Psoas muscle (tissue), 8 donors: Measurements from ENCODE around the gene CRACR2A. TPM values are rescaled to one million over a fixed set of nuclear protein-coding genes. Genes with fewer than 3 reads are reported as not detected.

Experiments
- ATAC-seq, 4 donors: fragments of 200-7000 bp; cut with Tn5 transposase; one replicate each; pipeline ENCODE4 v1.9.1; 2020; ENCODE audit warnings: moderate library complexity in 3 of 4, mild to moderate bottlenecking in 2 of 4
- DNase-seq, 2 donors: peaks; one replicate each; pipeline ENCODE4 v3.0.0-alpha.2; 2020
- H3K27ac ChIP-seq: fragments of 200-600 bp; one replicate; pipeline ENCODE4 v1.8.0; 2022
- H3K27me3 ChIP-seq, 3 donors: fragments of 200-600 bp in 1 of 3; one replicate each; pipeline versions ENCODE4 v1.6.1 to v1.8.0; 2013 to 2022; ENCODE audit warnings: low read length in 2 of 3, mild to moderate bottlenecking in 2 of 3, moderate library complexity in 1 of 3; ENCODE audit not compliant: insufficient read depth in 3 of 3
- H3K36me3 ChIP-seq, 2 donors: fragments of 200-600 bp in 1 of 2; one replicate each; pipeline versions ENCODE4 v1.6.1 to v1.8.0; 2013 to 2022; ENCODE audit warnings: low read depth in 1 of 2, mild to moderate bottlenecking in 1 of 2, moderate library complexity in 1 of 2; ENCODE audit not compliant: insufficient read depth in 1 of 2
- H3K4me1 ChIP-seq: fragments of 200-600 bp; one replicate; pipeline ENCODE4 v1.8.0; 2022
- H3K4me3 ChIP-seq: fragments of 200-600 bp; one replicate; pipeline ENCODE4 v1.8.0; 2022; ENCODE audit warnings: mild to moderate bottlenecking
- H3K9me3 ChIP-seq: fragments of 200-600 bp; one replicate; pipeline ENCODE4 v1.8.0; 2022
- WGBS, 3 donors: extraction: QIAGEN DNeasy Blood & Tissue Kit; methylation state at CpG; one replicate each; pipeline versions ENCODE4 v1.1.6 to v1.1.7; 2013; 5-methylcytosine and 5-hydroxymethylcytosine counted together
- intact Hi-C, 2 donors: fragments of 100-400 bp; cut with DNase I; formaldehyde crosslinking; loops; one replicate each; pipeline versions ENCODE4 v1.11.0 to v1.14.2; 2022
- polyA plus RNA-seq, 3 donors: library from polyadenylated mRNA; stranded (reverse); fragments of 200-250 nt; gene quantifications; one replicate each; pipeline ENCODE4 v1.2.3, GENCODE V29; 2013
- total RNA-seq, 4 donors: library from RNA; stranded (reverse); fragmentation: NEBNext Ultra II Directional in 2 of 4; extraction: Animal tissue kit (Norgen Biotek cat#: 25700) in 2 of 4; gene quantifications; one replicate each; pipeline versions ENCODE4 v1.2.1 to v1.2.4, GENCODE V29; 2021 to 2023
- TF ChIP-seq, protein P1 (sequence below): fragments of 200-600 bp; IDR thresholded peaks from one replicate; pipeline ENCODE4 v1.8.0; 2022; ENCODE audit warnings: antibody characterized with exemption
- donor health status: healthy with polysubstance abuse.
- donor health status: DM: no; HTN: no; CAD: no; lungs with moderate emphysema.
- donor health status: Bipolar disorder and iron deficiency.
- donor health status: healthy.
- donor health status: DM: yes; HTN: yes; CAD: no.
- donor health status: DM: no; HTN: no; CAD: no.
- donor health status: DM: no; HTN: no; CAD: no.
- donor health status: DM: yes; HTN: yes; CAD: no.

The CRACR2A gene
- total and polyA plus RNA-seq, 7 donors, result 0.24 to 1.7 (median 0.87) TPM

DNA sequence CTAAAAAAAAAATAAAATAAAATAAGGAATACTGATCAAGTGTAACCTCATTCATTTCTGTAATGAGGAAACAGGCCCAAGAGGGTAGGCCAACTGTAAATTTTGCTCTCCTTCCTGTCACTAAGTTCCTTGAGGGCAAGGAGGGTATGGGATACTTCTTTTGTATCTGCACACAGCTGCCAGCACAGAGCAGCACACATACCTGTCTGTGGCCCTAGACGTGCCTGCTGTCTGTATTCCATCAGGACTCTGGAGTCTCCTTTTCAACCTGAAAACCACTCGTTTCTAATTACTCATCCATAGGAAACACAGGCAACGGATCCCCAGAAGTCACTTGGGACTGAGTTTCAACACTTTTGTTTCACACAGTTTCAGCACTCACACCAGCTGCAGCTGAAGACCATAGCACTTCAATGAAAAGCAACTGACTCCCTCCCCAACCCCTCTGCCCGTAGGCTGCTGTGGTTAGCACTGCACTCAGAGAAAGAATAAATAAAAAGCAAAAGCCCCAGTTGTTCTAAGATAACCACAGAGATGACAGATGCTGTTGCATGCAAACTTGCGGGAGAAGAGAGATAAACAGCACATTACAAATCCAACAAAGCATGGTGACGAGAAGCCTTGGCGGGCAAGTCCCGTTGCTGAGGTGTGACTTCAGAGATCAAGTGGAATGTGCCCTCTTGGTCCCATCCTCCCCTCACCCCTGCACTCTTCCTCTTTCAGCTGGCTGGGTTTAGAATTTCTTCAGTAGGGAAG is 24.9 kb downstream of the CRACR2A start:
- 59 to 72% (median 61%) methylated on average over 8 of the region's 8 CpGs for WGBS, 3 donors
- Histone ChIP-seq H3K4me3 (no peak overlapping the region), H3K27ac (no peak overlapping the region), H3K4me1 (no peaks in the 10 kb centered on the region), H3K36me3 (no peaks in the 10 kb centered on the region), H3K9me3 (no peaks in the 10 kb centered on the region), H3K27me3 (no peaks in the 10 kb centered on the region)
- DNase-seq (no peak), ATAC-seq (peak in 3 of 4 donors; percentile 27 to 70 (median 38))
- TF ChIP-seq, protein P1, sequence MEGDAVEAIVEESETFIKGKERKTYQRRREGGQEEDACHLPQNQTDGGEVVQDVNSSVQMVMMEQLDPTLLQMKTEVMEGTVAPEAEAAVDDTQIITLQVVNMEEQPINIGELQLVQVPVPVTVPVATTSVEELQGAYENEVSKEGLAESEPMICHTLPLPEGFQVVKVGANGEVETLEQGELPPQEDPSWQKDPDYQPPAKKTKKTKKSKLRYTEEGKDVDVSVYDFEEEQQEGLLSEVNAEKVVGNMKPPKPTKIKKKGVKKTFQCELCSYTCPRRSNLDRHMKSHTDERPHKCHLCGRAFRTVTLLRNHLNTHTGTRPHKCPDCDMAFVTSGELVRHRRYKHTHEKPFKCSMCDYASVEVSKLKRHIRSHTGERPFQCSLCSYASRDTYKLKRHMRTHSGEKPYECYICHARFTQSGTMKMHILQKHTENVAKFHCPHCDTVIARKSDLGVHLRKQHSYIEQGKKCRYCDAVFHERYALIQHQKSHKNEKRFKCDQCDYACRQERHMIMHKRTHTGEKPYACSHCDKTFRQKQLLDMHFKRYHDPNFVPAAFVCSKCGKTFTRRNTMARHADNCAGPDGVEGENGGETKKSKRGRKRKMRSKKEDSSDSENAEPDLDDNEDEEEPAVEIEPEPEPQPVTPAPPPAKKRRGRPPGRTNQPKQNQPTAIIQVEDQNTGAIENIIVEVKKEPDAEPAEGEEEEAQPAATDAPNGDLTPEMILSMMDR, result no peak
- intact Hi-C loops, result no loop called here

DNA sequence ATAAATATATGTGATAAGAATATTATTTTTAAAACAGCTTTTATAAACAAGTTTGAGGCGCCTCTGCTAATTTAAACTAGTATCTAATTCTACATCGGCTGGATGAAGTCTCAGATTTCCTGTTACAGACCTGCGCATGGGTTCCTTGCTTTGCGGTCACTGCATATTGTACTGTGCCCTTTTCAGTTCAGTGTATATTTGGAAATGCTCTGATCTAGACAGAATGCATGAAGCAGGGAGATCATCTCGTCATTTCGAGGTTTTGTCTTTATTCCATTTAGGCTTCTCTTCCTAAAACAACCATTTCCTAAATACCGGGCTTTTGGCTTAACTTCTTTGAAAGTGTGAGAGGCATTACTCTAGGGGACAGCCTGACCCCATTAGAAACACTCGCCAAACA is 25.6 kb downstream of the CRACR2A start:
- Histone ChIP-seq H3K36me3 (no peaks in the 10 kb centered on the region), H3K27ac (no peak overlapping the region), H3K4me3 (no peak overlapping the region), H3K27me3 (no peaks in the 10 kb centered on the region), H3K9me3 (no peaks in the 10 kb centered on the region), H3K4me1 (no peaks in the 10 kb centered on the region)
- WGBS, 3 donors, result 80 to 86% (median 83%) methylated on average over 8 of the region's 8 CpGs
- DNase-seq, result no peak
- no peak for ATAC-seq
- intact Hi-C loops, result no loop called here
- TF ChIP-seq, protein P1, result no peak

DNA sequence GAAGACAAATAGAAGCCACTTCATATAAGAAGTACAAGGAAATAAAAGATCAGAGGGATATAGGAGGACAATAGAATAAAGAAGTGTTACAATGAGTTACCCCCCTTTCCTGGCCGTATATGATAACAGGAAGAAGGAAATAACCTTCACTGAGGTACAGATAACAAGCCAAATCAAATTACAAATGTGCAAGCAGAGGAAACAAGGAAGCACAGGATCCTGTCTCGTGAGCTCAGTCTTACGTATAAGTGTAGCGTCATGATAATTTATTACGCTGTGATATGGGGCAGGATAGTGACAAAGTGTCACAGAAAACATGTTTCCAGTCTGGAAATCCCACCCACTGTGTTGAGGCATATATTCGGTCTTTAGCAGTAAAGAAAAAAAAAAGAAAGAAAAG is 26.5 kb downstream of the CRACR2A start:
- DNase-seq (no peak), ATAC-seq (no peak)
- TF ChIP-seq, protein P1, result no peak
- Histone ChIP-seq H3K27me3 (no peaks in the 10 kb centered on the region), H3K36me3 (no peaks in the 10 kb centered on the region), H3K4me3 (no peak overlapping the region), H3K9me3 (no peaks in the 10 kb centered on the region), H3K4me1 (no peaks in the 10 kb centered on the region), H3K27ac (no peak overlapping the region)
- intact Hi-C loops, result no loop called here
- 77 to 90% (median 79%) methylated on average over 6 of the region's 6 CpGs for WGBS, 3 donors

DNA sequence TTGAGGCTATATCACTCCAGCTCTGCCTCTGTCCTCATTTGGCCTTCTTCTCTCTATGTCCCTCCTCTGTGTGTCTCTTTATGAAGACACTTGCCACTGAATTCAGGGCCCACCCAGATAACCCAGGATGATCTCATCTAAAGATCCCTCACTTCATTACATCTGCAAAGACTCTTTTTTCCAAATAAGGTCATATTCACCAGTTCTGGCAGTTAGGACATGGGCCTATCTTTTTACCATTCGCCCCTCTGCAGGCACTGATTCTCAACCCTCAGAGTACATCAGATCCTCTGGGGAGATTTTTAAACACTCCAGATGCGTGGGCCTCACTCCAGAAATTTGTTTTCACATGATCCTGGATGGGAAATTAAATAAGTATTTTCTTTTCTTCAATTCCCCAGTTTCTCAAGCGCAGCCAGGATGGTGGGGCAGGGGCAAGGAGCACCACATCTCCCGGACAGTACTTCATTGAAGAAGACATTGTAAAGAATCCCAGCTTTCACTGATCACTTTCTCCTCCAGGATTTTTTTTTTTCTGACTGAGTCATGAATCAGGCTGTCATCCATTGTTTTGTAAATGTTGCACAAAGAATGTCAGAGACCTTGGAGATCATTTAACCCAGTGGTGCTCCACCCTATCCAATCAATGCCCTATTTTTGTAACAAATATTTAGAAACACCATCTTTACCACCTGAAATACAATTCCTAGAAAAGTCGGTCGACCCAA is 27.4 kb downstream of the CRACR2A start:
- Histone ChIP-seq H3K27me3 (no peaks in the 10 kb centered on the region), H3K9me3 (no peaks in the 10 kb centered on the region), H3K4me1 (no peaks in the 10 kb centered on the region), H3K27ac (no peak overlapping the region), H3K36me3 (no peaks in the 10 kb centered on the region), H3K4me3 (no peak overlapping the region)
- no peak for DNase-seq
- intact Hi-C loops, result no loop called here
- TF ChIP-seq, protein P1, result no peak
- ATAC-seq, result peak in 2 of 4 donors; percentile 31 to 63
- 66 to 74% (median 69%) methylated on average over 6 of the region's 6 CpGs for WGBS, 3 donors
